Activated CD4-positive, alpha-beta memory T cell treated with anti-CD3 and anti-CD28 coated beads, Interleukin-2, amount 10 ng/mL, durations not matched to agents 7 days and 5 days (primary cell): ENCODE results near the gene P3H2. TPM values are rescaled to one million over a fixed set of nuclear protein-coding genes. Genes with fewer than 3 reads are reported as not detected.
"Not testable (repeated sequence)": the region's sequence is repeated elsewhere in the genome, so short reads cannot be mapped to it uniquely, and the experiment has no call there.

Source experiments
- CTCF ChIA-PET: fragments of 350-600 bp; sonication (Branson Sonifier 250); formaldehyde crosslinking; loops from one replicate; lab custom pipeline; 2021; ENCODE audit warnings: antibody characterized with exemption, inconsistent platforms; lab: Charles Lee
- POLR2A ChIA-PET: fragments of 350-600 bp; sonication (Branson Sonifier 250); formaldehyde crosslinking; loops from one replicate; lab custom pipeline; 2021; ENCODE audit warnings: antibody characterized with exemption; lab: Charles Lee
- DNase-seq: peaks from one replicate; pipeline ENCODE4 v3.0.0-alpha.2; 2020
- H3K27ac Mint-ChIP-seq: one replicate; pipeline ENCODE4 v1.8.0; 2021; ENCODE audit warnings: mild to moderate bottlenecking, mixed read lengths
- H3K27me3 Mint-ChIP-seq: one replicate; pipeline ENCODE4 v1.8.0; 2021; ENCODE audit warnings: mixed read lengths
- H3K36me3 Mint-ChIP-seq: one replicate; pipeline ENCODE4 v1.8.0; 2021; ENCODE audit warnings: low read depth, mixed read lengths
- H3K4me1 Mint-ChIP-seq: one replicate; pipeline ENCODE4 v1.8.0; 2021; ENCODE audit warnings: mixed read lengths
- H3K4me3 Mint-ChIP-seq: one replicate; pipeline ENCODE4 v1.8.0; 2021; ENCODE audit warnings: mild to moderate bottlenecking, mixed read lengths
- H3K9me3 Mint-ChIP-seq: one replicate; pipeline ENCODE4 v1.8.0; 2021; ENCODE audit warnings: mixed read lengths
- total RNA-seq, 2 experiments: library from RNA; stranded (reverse); gene quantifications; one replicate each; pipeline ENCODE4 v1.2.3, GENCODE V29; 2021

The P3H2 gene
- total RNA-seq, 2 experiments from 2014 or later, result not detected

- H3K4me3 Mint-ChIP-seq, DNase-seq, H3K4me1 Mint-ChIP-seq, H3K27ac Mint-ChIP-seq, POLR2A ChIA-PET, H3K9me3 Mint-ChIP-seq, H3K36me3 Mint-ChIP-seq: not testable (repeated sequence)
- H3K27me3 Mint-ChIP-seq, result peaks cover 19% of the 10 kb centered on the region
- CTCF ChIA-PET, result interaction anchor here (0.7 to 3.3 kb wide), 33 partner anchors 9 to 1480 kb away, joined by 3 to 21 read pairs (median 4); partner anchors contain the start of gene CLDN1
Measured at GRCh38 chr3:189961086-189961485, 159.6 kb downstream of the P3H2 start.

GRCh38 chr3:189954733-189955665, 165.7 kb downstream of the P3H2 start:
- POLR2A ChIA-PET, result no interaction called here

GRCh38 chr3:189953551-189953950, 167.1 kb downstream of the P3H2 start:
- no peaks in the 10 kb centered on the region for H3K9me3 Mint-ChIP-seq
- ChIA-PET POLR2A (no interaction called here), CTCF (no interaction called here)
- H3K27me3 Mint-ChIP-seq, result peaks cover 20% of the 10 kb centered on the region
- no peak overlapping the region for H3K27ac Mint-ChIP-seq
- no peak for DNase-seq
- no peak overlapping the region for H3K4me3 Mint-ChIP-seq
- peaks cover under 1% of the 10 kb centered on the region for H3K4me1 Mint-ChIP-seq
- H3K36me3 Mint-ChIP-seq, result no peaks in the 10 kb centered on the region

More at GRCh38 chr3:189954733-189955665, 165.7 kb downstream of the P3H2 start:
- no peak for DNase-seq
- CTCF ChIA-PET, result no interaction called here
- Mint-ChIP-seq H3K36me3 (no peaks in the 10 kb centered on the region), H3K9me3 (no peaks in the 10 kb centered on the region), H3K4me1 (no peaks in the 10 kb centered on the region), H3K27ac (no peak overlapping the region), H3K4me3 (no peak overlapping the region), H3K27me3 (peaks cover 23% of the 10 kb centered on the region)

GRCh38 chr3:189952272-189952671, 168.4 kb downstream of the P3H2 start:
- no peak for DNase-seq
- ChIA-PET POLR2A (no interaction called here), CTCF (interaction anchor here (1.4 kb wide), 1 partner anchor 9 kb away, joined by 4 read pairs; no protein-coding TSS in a partner anchor)
- Mint-ChIP-seq H3K27me3 (peaks cover 13% of the 10 kb centered on the region), H3K4me3 (no peak overlapping the region), H3K9me3 (no peaks in the 10 kb centered on the region), H3K36me3 (no peaks in the 10 kb centered on the region), H3K4me1 (peaks cover 4% of the 10 kb centered on the region), H3K27ac (no peak overlapping the region)

- POLR2A ChIA-PET, result no interaction called here
- CTCF ChIA-PET, result interaction anchor here (0.7 to 3.2 kb wide), 4 partner anchors 16 to 682 kb away, joined by 3 to 31 read pairs (median 3); no protein-coding TSS in a partner anchor
- Mint-ChIP-seq H3K9me3 (no peaks in the 10 kb centered on the region), H3K27ac (no peak overlapping the region), H3K4me3 (no peak overlapping the region), H3K27me3 (peaks cover 10% of the 10 kb centered on the region), H3K4me1 (peaks cover 4% of the 10 kb centered on the region), H3K36me3 (no peaks in the 10 kb centered on the region)
- DNase-seq, result no peak
Measured at GRCh38 chr3:189950258-189950657, 170.4 kb downstream of the P3H2 start.

- peaks cover 4% of the 10 kb centered on the region for H3K4me1 Mint-ChIP-seq
- H3K4me3 Mint-ChIP-seq, result no peak overlapping the region
- CTCF ChIA-PET, result interaction anchor here (1.3 to 3.2 kb wide), 2 partner anchors 10 to 677 kb away, joined by 3 to 31 read pairs; no protein-coding TSS in a partner anchor
- H3K27ac Mint-ChIP-seq, result no peak overlapping the region
- H3K36me3 Mint-ChIP-seq, result no peaks in the 10 kb centered on the region
- H3K27me3 Mint-ChIP-seq, result peaks cover 10% of the 10 kb centered on the region
- DNase-seq, result no peak
- POLR2A ChIA-PET, result no interaction called here
- H3K9me3 Mint-ChIP-seq, result no peaks in the 10 kb centered on the region
Measured at GRCh38 chr3:189949580-189949979, 171.1 kb downstream of the P3H2 start.

- H3K4me1 Mint-ChIP-seq, result peaks cover 4% of the 10 kb centered on the region
- no peak overlapping the region for H3K27ac Mint-ChIP-seq
- H3K4me3 Mint-ChIP-seq, result no peak overlapping the region
- no peaks in the 10 kb centered on the region for H3K9me3 Mint-ChIP-seq
- H3K36me3 Mint-ChIP-seq, result no peaks in the 10 kb centered on the region
- ChIA-PET CTCF (interaction anchor here (0.7 to 3.2 kb wide), 8 partner anchors 9 to 792 kb away, joined by 3 to 31 read pairs (median 4); no protein-coding TSS in a partner anchor), POLR2A (no interaction called here)
- H3K27me3 Mint-ChIP-seq, result peaks cover 10% of the 10 kb centered on the region
- DNase-seq, result no peak
Measured at GRCh38 chr3:189948724-189949045, 172.0 kb downstream of the P3H2 start.

- peaks cover 8% of the 10 kb centered on the region for H3K27me3 Mint-ChIP-seq
- CTCF ChIA-PET, result interaction anchor here (0.7 to 3.2 kb wide), 12 partner anchors 8 to 791 kb away, joined by 3 to 31 read pairs (median 4); no protein-coding TSS in a partner anchor
- H3K9me3 Mint-ChIP-seq, result no peaks in the 10 kb centered on the region
- POLR2A ChIA-PET, result no interaction called here
- no peak overlapping the region for H3K27ac Mint-ChIP-seq
- H3K4me3 Mint-ChIP-seq, result no peak overlapping the region
- no peaks in the 10 kb centered on the region for H3K36me3 Mint-ChIP-seq
- no peak for DNase-seq
- peaks cover 4% of the 10 kb centered on the region for H3K4me1 Mint-ChIP-seq
Measured at GRCh38 chr3:189947948-189948723, 172.6 kb downstream of the P3H2 start.

- ChIA-PET CTCF (interaction anchor here (0.6 to 2.2 kb wide), 5 partner anchors 14 to 675 kb away, joined by 3 to 21 read pairs (median 4); no protein-coding TSS in a partner anchor), POLR2A (no interaction called here)
- H3K27ac Mint-ChIP-seq, result no peak overlapping the region
- H3K4me1 Mint-ChIP-seq, result peaks cover 4% of the 10 kb centered on the region
- H3K4me3 Mint-ChIP-seq, result no peak overlapping the region
- H3K9me3 Mint-ChIP-seq, result no peaks in the 10 kb centered on the region
- H3K36me3 Mint-ChIP-seq, result no peaks in the 10 kb centered on the region
- peaks cover 4% of the 10 kb centered on the region for H3K27me3 Mint-ChIP-seq
- no peak for DNase-seq
Measured at GRCh38 chr3:189947068-189947467, 173.6 kb downstream of the P3H2 start.

GRCh38 chr3:189945935-189946709, 174.6 kb downstream of the P3H2 start:
- Mint-ChIP-seq H3K27me3 (no peaks in the 10 kb centered on the region), H3K36me3 (no peaks in the 10 kb centered on the region), H3K9me3 (no peaks in the 10 kb centered on the region), H3K4me1 (peaks cover 4% of the 10 kb centered on the region), H3K27ac (no peak overlapping the region), H3K4me3 (no peak overlapping the region)
- ChIA-PET POLR2A (no interaction called here), CTCF (interaction anchor here (0.6 to 1.6 kb wide), 2 partner anchors 15 to 17 kb away, joined by 4 read pairs; no protein-coding TSS in a partner anchor)
- DNase-seq, result no peak

GRCh38 chr3:189944285-189945145, 176.2 kb downstream of the P3H2 start:
- ChIA-PET POLR2A (no interaction called here), CTCF (no interaction called here)
- H3K4me3 Mint-ChIP-seq, result no peak overlapping the region
- H3K27ac Mint-ChIP-seq, result no peak overlapping the region
- H3K9me3 Mint-ChIP-seq, result no peaks in the 10 kb centered on the region
- no peaks in the 10 kb centered on the region for H3K27me3 Mint-ChIP-seq
- H3K4me1 Mint-ChIP-seq, result peaks cover 4% of the 10 kb centered on the region
- no peak for DNase-seq
- no peaks in the 10 kb centered on the region for H3K36me3 Mint-ChIP-seq
